EH (cell line): Measurements from ENCODE around the gene RHBDF2.

Source experiments
- DNase-seq: peaks from one replicate; pipeline ENCODE4 v3.0.0-alpha.2; 2015; ENCODE audit warnings: low read depth

RHBDF2 gene

GRCh38 chr17:76459674-76460073 lies 41.5 kb downstream of the RHBDF2 start:
- DNase-seq = no peak

GRCh38 chr17:76458580-76459490 lies 42.4 kb downstream of the RHBDF2 start:
- DNase-seq = peak; percentile 65

DNA sequence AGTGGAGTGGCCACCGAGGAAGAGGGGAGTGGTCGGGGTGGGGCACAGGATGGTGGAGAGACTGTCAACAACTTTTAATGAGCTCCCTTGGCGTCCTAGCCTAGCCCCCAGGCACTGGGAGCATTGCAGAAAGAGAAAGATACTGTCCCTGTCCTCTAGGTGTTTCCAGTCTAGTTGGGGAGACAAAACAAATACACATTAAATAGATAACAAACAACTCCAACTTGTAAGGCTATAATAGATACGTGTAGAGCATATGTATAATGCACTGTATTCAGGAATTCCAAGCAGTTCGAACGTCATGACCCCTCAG lies 47.8 kb downstream of the RHBDF2 start:
- no peak for DNase-seq

DNA sequence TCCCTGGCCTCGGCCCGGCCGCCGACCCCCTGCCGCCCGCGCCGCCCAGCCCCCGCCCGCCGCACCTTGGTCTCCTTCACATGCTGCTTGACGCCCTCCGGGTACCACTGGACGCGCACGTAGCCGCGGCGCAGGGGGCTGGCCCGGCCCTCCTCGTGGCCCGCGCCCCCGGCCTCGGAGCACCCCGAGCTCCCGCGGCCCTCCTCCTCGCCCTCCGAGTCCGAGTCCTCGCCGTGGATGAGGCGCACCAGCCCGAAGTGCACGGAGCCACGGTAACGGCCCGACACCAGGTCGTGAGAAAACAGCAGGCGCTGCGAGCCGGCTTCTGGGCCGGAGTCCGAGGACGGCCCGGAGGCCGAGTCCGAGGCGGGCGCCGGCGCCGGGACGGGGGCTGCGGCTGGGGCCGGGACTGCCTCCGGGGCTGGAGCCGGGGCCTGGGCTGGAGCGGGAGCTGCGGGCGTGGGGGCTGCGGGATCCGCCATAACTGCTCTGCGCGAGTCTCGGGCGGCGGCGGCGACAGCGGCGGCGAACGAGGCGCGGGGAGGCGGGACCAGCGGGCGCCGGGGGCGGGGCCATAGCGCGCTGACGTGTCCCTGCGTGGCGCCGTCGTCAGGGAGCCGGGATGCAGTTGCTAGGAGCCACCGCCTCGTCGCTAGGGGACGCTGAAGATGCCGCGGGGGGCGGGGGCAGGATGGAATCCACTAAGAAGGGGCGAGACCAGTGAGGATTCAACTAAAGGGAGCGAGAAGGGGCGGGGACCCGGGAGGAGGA lies 48.4 kb downstream of the RHBDF2 start, which contains the start of gene UBE2O:
UBE2O (minus strand) TSS at position 493 of the 771 bp plus-strand sequence; CDS start at position 482, 11 bp downstream.
- peak; percentile 86 for DNase-seq

GRCh38 chr17:76452127-76452659 lies 49.0 kb downstream of the RHBDF2 start:
- peak; percentile 40 for DNase-seq

GRCh38 chr17:76451506-76451905 lies 49.7 kb downstream of the RHBDF2 start:
- DNase-seq = no peak

DNA sequence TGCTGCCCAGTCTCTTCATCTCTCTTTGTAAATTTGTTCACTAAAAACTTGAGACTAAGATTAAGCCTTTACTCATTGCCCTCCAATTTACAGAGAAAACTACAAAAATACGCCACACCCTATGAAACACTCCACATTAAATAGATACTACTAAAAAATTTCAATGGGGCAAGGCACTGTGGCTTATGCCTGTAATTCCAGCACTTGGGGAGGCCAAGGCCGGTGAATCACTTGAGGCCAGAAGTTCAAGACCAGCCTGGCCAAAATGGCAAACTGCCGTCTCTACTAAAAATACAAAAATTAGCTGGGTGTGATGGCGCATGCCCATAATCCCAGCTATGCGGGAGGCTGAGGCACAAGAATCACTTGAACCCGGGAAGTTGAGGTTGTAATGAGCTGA lies 52.1 kb downstream of the RHBDF2 start:
- DNase-seq = no peak

DNA sequence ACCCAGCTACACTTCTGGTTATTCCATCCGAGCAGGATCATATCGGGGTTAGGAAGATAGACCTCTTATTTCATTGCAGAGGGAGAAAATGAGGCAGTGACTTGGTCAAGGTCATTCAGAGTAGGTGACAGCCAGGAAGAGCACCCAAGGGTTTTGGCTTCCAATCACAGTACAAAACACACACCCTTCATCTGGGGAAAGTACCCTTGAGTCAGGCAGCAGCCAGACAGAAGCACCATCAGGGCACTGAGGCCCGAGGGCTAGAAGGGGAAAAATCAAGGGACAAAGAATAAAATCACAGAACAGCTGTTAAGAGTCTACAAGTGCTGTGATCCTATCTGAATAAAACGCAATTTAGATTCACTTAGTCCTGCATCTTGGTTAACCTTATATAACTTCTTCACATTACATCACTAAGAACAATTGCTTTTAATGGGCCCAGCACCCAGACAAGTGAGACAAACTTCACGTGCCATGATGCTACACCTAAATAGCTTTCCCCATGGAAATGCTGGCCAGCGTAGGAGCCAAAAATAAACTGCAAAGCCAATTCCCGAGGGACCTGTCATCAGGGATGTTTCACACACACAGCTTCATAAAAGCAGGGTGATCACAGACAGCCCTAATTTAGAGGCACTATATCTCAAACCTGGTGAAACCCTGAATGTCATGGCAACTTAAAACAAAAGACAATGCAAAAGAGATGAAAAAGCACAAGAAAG lies 53.1 kb downstream of the RHBDF2 start:
- peak; percentile 74 for DNase-seq

- peak; percentile 88 for DNase-seq
These were observed 54.6 kb downstream of the RHBDF2 start for GRCh38 chr17:76446449-76447231.

DNA sequence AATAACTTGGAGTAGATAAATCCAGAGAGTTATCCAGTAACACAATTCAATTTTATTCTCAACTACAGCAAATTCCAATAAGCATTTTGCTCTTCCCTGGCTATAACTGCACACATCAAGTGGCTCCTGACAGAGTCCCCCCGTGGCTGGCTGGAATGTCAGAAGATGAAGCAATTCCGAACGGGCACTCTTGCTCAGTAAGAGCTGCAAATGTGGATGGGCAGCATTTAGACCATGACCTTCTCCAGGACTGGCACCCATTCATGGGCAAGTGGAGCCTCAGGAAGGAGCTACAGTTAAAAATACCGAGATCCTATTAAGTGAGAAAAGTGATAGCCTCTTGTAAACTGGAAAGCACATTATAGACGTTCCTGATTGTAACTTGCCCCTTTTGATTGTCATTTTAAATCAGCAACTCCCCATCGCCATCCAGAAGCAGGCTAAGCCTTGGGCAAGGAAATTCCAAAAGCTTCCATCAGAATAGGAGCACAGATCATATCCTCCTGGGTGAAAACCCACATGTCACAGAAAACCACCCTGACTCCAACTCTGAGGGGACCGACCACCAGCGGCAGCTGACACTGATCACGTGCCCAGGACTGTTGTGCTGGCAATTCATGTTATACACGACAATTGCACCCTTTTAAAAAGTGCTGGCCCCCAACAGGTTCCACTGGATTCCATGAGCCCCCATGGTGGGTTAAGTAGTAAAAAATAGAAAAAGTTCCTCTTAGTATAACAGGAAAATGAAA lies 55.4 kb downstream of the RHBDF2 start:
- DNase-seq = no peak

DNA sequence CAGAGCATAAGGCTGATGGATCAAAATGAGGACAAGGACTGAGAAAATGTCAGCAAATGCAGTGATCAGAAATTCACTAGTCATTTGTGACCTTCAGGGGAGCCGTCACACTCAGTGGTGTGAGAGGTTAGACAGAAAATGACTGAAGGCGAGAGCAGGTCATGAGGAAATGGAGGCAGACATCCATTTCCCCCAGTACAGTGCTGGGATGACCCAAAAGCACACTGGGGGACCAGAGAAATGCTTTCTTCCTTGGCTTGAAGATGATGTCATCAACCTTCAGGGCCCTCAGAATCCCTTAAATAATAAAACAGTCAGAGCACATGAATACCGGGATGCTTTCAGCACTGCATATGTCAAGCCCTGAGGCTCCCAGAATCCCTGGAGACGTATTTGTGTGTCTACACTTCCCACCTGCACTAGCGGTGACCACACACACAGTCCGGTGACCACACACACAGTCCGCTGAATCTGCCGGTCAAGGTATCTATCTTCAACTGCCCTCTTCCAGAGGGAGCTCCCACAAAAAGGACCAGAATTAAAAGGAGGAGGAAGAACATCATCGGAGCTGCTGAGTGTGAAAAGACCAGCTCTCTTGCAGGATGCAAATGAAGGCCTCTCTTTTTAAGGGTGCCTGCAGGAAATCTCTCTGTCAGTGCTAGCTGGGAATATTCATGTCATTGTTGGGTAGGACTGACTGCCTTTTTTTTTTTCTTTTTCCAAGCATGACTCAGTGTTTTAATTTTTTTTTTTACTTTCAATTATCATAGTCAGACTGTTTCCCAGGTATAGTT lies 56.5 kb downstream of the RHBDF2 start:
- peak; percentile 59 for DNase-seq

- peak; percentile 37 for DNase-seq
These were observed 58.6 kb downstream of the RHBDF2 start for GRCh38 chr17:76442341-76443338.

DNA sequence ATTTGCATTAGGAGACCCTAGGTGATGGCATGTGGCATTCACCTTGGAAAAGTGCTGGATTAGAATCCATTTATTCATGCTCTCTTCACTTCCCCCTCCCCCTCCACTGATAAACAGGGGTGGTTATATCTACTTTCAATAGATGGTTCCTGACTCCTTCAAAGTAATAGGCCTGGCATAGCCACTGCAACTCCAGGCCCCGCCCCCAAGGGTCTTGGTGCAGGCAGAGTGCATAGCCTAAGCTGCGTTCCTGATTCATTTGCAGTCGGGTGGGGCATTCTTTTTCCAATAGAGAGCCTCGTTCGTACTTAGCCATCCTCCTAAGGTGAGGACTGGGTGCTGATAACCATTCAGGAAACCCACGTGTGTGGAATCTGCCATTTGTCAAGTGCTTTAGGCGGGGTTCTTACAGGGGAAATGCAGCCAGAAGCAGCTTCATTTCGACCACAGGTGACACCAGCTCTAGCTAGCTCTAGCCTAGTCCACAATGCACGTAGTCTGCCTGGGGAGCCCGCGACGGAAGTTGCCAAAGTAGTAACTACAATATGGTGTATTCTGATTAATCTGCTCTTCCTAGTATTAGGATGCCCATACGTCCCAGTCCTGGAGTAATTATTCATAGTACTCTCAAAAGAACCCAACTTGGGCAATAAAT lies 59.4 kb downstream of the RHBDF2 start:
- no peak for DNase-seq

GRCh38 chr17:76440751-76441362 lies 60.4 kb downstream of the RHBDF2 start:
- DNase-seq = no peak

DNA sequence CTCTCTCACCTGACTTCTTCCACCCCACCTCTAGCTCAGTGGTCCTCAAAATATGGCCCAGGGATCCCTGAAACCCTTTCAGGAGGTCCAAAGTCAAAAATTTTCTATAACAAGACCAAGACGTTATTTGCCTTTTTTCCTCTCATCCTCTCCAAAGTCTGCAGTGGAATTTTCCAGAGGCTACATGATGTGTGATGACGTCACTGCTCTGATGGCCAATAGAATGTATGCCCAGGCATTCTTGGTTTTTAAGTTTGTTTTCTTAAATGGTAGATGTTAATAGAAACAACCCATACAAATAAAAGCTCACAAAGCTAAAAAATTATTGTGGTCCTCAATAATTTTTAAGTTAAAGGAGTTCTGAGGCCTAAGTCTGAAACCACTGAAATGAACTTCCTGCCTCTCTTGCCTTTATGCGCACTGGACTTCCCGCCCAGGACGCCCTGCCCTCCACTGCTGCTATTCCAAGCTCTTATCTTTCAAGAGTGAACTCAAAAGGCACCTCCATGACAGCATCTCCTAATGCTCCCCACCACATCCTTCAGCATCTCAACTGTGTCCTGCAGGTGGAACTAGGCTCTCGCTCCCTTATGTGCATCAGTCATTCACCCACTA lies 61.8 kb downstream of the RHBDF2 start:
- no peak for DNase-seq

DNA sequence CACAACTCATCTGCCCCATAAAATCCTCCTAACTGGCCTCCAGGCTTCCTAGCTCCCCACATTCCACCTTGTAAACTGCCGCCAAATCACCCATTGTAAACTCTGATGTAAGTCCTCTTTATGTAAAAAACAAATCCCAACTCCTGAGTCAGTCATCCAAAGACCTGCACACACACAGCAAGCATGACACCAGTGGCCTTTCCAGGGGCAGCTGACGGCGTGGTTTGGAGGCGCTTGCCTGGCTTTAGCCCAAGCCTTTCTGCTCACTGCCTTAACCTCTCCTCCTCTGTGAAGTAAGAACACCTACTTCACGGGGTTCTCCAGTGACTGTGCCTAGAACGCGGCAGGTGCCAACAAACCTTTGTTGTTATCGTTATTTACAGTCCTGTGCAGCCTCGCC lies 62.3 kb downstream of the RHBDF2 start:
- DNase-seq = peak; percentile 19
